CD4-positive, alpha-beta T cell treated with Interferon gamma for 1 hour (primary cell): ENCODE data around the gene NFIX.

ENCODE experiments used
- DNase-seq: peaks from one replicate; pipeline ENCODE4 v3.0.0-alpha.2; 2020

Gene NFIX

DNA sequence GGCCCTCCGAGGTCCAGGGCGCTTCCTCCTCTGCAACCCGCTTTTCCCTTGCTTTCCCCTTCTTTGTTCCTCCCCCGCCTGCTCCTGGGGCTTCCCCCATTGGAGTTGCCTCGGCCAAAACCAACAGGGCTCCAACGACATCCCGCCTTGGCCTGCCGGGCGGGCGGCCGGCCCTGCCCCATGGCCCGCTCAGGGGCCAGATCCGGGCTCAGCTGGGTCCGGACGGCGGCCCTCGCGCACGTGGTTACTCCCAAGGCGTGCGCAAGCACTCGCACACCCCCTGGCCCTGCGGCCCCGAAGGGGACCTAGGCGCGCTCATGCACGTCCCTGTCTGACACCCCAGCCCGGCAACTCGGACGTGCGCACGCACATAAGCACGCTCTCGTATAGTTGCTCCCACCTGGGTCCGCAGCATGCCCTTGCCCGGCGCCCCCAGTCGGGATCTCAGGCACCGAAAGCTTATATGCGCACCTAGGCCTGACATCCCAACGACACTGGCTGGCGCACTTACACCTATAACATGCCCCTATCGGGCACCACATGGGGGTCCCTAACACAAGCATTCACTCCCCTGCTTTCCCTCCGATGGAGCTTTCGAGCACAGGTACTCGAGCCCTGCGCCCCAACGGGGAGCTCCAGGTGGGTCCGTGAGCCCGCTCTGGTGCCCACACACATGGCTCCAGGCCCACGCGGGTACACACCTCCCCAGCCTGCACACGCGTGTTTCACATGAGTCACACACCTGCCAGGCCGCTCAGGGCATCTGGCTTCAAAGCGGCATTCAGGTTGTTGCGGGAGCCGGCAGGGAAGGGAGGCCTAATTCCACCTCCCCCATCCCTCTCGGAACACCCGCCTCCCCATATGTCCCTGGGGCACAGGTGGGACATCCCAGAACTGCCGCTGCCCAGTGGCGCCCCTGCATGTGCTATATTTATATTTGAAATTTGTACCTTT lies 15.0 kb downstream of the NFIX start:
- no peak for DNase-seq

DNA sequence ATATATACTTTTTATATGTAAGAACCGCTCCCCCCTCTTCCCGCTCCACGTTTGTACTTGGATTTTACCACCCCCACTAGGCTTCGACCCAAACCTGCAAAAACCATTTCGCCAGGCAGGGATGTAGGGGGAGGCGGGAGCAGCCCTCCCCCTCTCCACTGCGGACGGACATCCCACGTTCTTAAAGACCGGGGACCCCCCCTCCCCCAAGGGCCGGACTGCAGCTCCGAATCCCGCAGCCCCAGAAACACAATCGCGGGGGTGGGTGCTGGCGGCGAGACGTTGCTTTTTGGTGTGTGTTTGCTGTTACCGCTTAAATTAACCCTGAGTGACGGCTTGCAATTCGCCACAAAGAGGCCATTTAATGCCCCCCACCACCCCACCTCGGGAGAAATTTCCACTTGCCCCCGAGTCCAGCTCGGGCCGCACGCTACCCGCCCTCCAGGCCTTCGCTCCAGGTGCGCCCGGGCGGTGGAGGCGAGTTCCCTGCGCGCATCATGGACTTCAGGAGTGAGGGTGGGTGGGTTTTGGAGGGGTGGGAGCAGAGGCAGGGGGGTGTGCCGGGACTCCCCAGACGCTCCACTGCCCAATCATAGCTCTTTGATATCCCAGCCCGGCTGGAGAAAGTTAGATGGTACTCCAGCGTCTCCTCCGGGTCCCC lies 15.8 kb downstream of the NFIX start:
- no peak for DNase-seq

- no peak for DNase-seq
Measured at GRCh38 chr19:13011653-13012389, 16.5 kb downstream of the NFIX start.

DNA sequence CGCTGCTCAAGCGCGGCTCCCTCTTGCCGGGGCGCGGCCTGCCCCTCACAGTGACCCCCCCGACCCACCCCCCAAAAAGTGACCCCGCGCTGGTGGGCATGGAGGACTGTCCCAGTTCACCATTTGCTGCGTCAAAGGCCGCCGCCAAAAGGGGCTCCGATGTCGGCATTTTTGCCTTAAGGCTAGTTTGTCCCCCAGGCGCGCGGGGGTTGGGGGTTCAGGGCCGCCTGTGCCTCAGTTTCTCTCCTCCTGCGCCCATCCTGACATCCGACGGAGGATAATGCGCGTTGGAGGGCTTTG lies 17.1 kb downstream of the NFIX start:
- no peak for DNase-seq

GRCh38 chr19:13012690-13013608 lies 17.7 kb downstream of the NFIX start:
- peak; percentile 11 for DNase-seq

DNA sequence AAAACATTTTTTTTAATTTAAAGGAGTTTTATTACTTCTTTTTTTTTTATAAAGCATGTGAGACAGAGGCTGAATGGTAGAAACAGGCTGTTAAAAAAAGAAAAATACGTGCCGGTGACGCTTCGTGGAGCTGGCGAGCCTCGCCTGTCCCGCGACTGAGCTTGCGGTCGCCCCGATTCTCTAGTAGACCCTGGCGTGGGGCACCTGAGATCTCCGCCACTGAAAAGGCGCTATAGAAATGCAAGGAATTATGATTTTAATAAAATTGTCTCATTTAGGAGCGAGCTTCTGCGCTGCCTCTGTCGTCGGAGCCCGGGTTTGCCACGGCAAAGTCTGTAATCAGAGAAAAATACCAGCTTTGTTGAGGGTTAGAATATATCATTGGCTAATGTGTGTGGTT lies 18.4 kb downstream of the NFIX start:
- no peak for DNase-seq

- DNase-seq, result no peak
Measured at GRCh38 chr19:13014101-13014920, 19.0 kb downstream of the NFIX start.

DNA sequence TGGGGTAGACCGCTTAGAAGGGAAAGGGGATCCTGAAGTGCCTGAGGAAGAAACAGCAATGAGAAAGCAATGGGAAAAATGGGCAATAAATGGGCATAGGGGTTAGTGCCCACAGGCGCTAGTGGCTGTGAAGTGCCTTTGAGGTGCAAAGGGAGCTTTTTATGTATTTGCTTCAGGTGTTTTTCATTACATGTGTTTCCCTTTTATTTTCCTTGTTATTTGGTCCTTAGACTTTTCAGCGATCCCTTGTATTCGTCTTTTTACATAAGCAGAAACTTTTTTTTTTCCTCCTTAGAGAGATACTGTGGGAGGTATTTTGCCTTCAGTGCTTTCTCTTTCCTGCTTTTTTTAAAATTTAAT lies 19.6 kb downstream of the NFIX start:
- no peak for DNase-seq

- no peak for DNase-seq
Measured at GRCh38 chr19:13015361-13016223, 20.3 kb downstream of the NFIX start.

DNA sequence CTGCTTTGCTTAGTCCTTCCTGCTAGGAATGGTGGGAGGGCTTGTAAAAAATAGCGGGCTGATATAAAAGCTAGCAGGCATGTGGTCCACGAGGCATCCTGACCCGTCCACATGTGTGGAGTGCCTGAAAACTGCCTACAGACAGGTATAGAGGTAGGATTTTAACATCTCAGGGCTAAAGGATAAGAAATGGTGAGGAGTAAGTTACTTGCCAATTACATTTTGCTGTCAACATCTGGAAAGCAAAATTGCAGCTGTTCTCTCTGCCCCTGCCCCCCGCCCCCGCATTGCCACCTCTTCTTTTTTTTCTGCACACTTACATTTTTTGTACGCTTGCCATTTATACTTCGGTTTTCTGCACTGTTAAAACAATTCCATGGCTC lies 21.0 kb downstream of the NFIX start:
- no peak for DNase-seq

DNA sequence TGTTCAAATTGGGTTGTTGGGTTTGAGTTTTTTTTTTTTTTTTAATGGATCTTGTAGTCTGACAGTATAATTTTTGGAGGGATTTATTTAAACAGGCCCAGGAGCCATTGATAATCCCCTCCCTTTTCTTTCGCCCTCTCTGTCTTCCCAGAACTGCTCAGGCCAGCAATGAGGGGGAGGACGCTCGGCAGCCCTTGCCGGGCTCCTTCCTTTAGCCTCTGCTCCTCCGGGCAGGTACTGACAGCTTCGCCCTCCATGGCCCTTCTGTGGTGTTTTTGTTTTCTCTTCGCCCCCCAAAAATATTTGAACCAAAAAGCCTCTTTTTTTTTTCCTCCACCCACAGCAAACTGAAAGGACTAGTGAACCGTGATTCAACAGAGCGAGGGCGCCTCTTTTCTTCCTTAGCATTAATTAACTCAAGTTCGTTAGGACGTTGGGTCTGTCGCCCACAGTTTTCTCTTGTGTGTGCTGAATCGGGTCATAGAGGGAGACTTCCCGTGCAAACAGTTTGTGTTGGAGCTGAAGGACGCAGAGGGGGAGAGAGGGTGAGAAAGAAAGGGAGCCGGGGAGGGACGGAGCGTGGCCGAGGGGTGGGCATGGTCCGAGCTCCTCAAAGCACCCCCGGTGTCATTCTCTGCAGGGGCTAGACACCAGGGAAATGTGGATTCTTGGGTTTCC lies 21.5 kb downstream of the NFIX start:
- no peak for DNase-seq

GRCh38 chr19:13017306-13018034 lies 22.2 kb downstream of the NFIX start:
- DNase-seq, result no peak

DNA sequence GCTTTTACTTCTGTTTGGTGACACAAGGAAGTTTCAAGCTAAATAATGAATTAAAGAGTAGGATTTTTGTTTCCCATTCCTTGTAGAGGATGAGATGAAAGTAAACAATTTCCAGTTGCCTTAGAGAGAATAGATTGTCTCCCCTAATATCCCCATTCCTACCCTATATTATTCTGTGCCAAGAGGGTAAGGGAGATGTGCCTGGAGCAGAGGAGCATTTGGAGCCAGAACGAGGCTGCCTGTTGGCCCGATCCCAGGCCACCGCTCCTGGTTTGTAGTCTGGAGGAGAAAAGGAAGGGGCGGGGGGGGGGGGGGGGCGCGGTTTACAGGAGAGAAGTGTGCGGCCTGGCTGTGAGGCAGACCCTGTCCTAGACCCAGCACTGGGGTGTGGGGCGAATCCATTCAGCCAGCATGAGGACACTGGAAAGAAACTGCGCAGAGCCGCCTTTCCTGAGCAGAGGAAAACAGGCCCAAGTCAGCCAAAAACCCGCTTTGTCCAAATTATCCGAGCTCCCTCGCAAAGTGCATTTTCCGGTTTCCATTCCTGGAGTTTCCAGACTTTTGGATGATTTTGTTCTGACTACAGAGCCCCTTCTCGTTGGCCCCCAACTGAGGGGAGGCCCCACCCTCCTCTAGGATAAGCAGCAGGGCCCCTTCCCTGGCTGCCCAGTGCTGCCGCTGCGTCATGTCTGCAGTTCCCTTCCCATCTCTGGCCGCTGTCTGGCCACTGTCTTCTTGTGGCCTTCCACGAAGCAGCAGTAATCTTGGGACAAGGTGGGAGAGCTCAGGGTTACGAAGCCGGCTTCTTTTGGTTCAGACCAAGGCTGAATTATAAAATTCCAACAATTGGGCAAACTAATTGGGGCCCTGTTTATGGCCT lies 23.0 kb downstream of the NFIX start:
- DNase-seq, result no peak

GRCh38 chr19:13019332-13019731 lies 24.1 kb downstream of the NFIX start:
- no peak for DNase-seq

GRCh38 chr19:13020002-13020414 lies 24.7 kb downstream of the NFIX start:
- no peak for DNase-seq

- no peak for DNase-seq
Measured at GRCh38 chr19:13022111-13022858, 27.0 kb downstream of the NFIX start.

DNA sequence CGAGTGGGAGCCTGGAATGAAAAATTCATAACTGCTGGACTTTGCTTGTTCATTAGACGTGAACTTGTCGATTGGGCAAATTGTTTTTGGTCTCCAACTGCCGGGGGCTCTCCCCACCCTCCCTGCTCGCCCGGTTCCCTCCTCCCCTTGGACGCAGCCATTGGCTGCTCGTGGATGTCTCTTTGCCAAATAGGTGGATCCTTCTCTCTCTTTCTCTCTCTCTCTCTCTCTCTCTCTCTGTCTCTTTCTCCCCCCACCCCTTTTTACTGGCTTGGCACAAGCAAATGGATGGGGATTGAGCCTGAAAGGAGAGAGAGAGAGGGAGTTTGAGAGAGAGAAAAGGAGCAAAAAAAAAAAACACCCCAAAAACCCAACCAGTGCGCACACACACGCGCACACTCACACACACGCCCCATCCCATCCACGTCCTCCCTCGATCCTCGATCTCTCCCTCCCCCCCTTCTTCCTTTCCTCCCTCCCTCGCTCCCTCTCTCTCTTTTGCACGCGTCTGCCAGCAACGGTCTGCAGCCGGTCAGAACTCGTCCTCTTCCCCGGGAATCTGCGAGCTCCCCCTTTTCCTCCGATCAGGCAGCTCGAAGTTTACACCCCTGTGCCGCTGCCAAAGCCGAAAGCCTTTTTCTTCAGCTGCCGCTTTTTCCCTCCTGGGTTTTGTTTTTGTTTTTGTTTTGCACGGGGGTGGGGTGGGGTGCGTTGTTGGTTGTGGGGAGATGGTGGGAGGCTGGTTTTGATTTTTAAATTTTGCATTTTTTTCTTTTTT lies 27.8 kb downstream of the NFIX start:
- DNase-seq, result no peak
